Liver (tissue), 9 donors: Measurements from ENCODE around the gene PODN. TPM values are rescaled to one million over a fixed set of nuclear protein-coding genes. Genes with fewer than 3 reads are reported as not detected.

Source experiments
- DNase-seq: peaks from one replicate; pipeline ENCODE4 v3.0.0-alpha.2; 2017; ENCODE audit warnings: low spot score
- H3K27ac ChIP-seq, 2 donors: one replicate each; pipeline ENCODE4 v1.7.0; 2013; ENCODE audit warnings: inconsistent platforms in 2 of 2, low read length in 2 of 2, control low read depth in 1 of 2, low read depth in 1 of 2, mild to moderate bottlenecking in 1 of 2
- H3K27me3 ChIP-seq, 4 donors: one replicate each; pipeline versions ENCODE4 v1.6.1 to v1.7.0; 2013; ENCODE audit warnings: low read length in 3 of 4, inconsistent platforms in 1 of 4, mild to moderate bottlenecking in 1 of 4, moderate library complexity in 1 of 4; ENCODE audit not compliant: control insufficient read depth in 4 of 4, insufficient read depth in 4 of 4
- H3K36me3 ChIP-seq, 4 donors: one replicate each; pipeline versions ENCODE4 v1.6.1 to v1.7.0; 2013; ENCODE audit warnings: low read length in 3 of 4, mild to moderate bottlenecking in 3 of 4, low read depth in 1 of 4, moderate library complexity in 1 of 4; ENCODE audit not compliant: control insufficient read depth in 4 of 4, insufficient read depth in 3 of 4
- H3K4me1 ChIP-seq, 4 donors: one replicate each; pipeline versions ENCODE4 v1.6.1 to v1.7.0; 2013; ENCODE audit warnings: low read length in 3 of 4, mild to moderate bottlenecking in 3 of 4, moderate library complexity in 1 of 4; ENCODE audit not compliant: control insufficient read depth in 4 of 4, insufficient read depth in 4 of 4
- H3K4me3 ChIP-seq, 3 donors: one replicate each; pipeline versions ENCODE4 v1.6.1 to v1.7.0; 2013; ENCODE audit warnings: low read length in 3 of 3, control low read depth in 1 of 3, low read depth in 1 of 3, mild to moderate bottlenecking in 1 of 3
- H3K9ac ChIP-seq, 2 donors: one replicate each; pipeline ENCODE4 v1.7.0; 2013; ENCODE audit warnings: low read length in 2 of 2, mild to moderate bottlenecking in 2 of 2, moderate library complexity in 2 of 2, control low read depth in 1 of 2, low read depth in 1 of 2
- H3K9me3 ChIP-seq, 4 donors: one replicate each; pipeline versions ENCODE4 v1.6.1 to v1.7.0; 2013; ENCODE audit warnings: low read length in 3 of 4; ENCODE audit not compliant: control insufficient read depth in 4 of 4
- ATF3 ChIP-seq: IDR thresholded peaks from 2 replicates; pipeline ENCODE4 v1.6.1; 2016; ENCODE audit warnings: antibody characterized with exemption
- EGR1 ChIP-seq, 2 donors: IDR thresholded peaks; 2 replicates each; pipeline ENCODE4 v1.6.1; 2016 to 2018; ENCODE audit warnings: antibody characterized with exemption in 2 of 2, low read depth in 2 of 2
- FOXA1 ChIP-seq: IDR thresholded peaks from 2 replicates; pipeline ENCODE4 v1.6.1; 2016; ENCODE audit warnings: antibody characterized with exemption
- FOXA2 ChIP-seq: IDR thresholded peaks from 2 replicates; pipeline ENCODE4 v1.6.1; 2016; ENCODE audit warnings: antibody characterized with exemption
- GABPA ChIP-seq, 2 donors: IDR thresholded peaks in 1 of 2; conservative IDR thresholded peaks in 1 of 2; 2 replicates each; pipeline ENCODE4 v1.6.1; 2016; ENCODE audit warnings: antibody characterized with exemption in 2 of 2, mild to moderate bottlenecking in 1 of 2, moderate library complexity in 1 of 2
- HNF4A ChIP-seq, 2 donors: conservative IDR thresholded peaks; 2 replicates each; pipeline ENCODE4 v1.6.1; 2016; ENCODE audit warnings: antibody characterized with exemption in 2 of 2, mild to moderate bottlenecking in 2 of 2
- HNF4G ChIP-seq: IDR thresholded peaks from 2 replicates; pipeline ENCODE4 v1.6.1; 2016; ENCODE audit warnings: antibody characterized with exemption
- JUND ChIP-seq, 2 donors: IDR thresholded peaks; 2 replicates each; pipeline ENCODE4 v1.6.1; 2016; ENCODE audit warnings: antibody characterized with exemption in 2 of 2
- MAX ChIP-seq: IDR thresholded peaks from 2 replicates; pipeline ENCODE4 v1.6.1; 2016; ENCODE audit warnings: antibody characterized with exemption
- NR2F2 ChIP-seq: IDR thresholded peaks from 2 replicates; pipeline ENCODE4 v1.6.1; 2016; ENCODE audit warnings: antibody characterized with exemption
- RAD21 ChIP-seq, 2 donors: IDR thresholded peaks; 2 replicates each; pipeline ENCODE4 v1.6.1; 2016; ENCODE audit warnings: antibody characterized with exemption in 2 of 2, mild to moderate bottlenecking in 2 of 2
- RXRA ChIP-seq, 2 donors: IDR thresholded peaks; 2 replicates each; pipeline ENCODE4 v1.6.1; 2017 to 2018; ENCODE audit warnings: antibody characterized with exemption in 2 of 2, mild to moderate bottlenecking in 1 of 2
- SP1 ChIP-seq: IDR thresholded peaks from 2 replicates; pipeline ENCODE4 v1.6.1; 2018; ENCODE audit warnings: antibody characterized with exemption, mild to moderate bottlenecking
- TAF1 ChIP-seq: conservative IDR thresholded peaks from 2 replicates; pipeline ENCODE4 v1.6.1; 2016; ENCODE audit warnings: antibody characterized with exemption, mild to moderate bottlenecking
- YY1 ChIP-seq: IDR thresholded peaks from 2 replicates; pipeline ENCODE4 v1.6.1; 2016; ENCODE audit warnings: antibody characterized with exemption, mild to moderate bottlenecking
- WGBS: extraction: QIAGEN DNeasy Blood & Tissue Kit; methylation state at CpG from one replicate; pipeline ENCODE4 v1.1.7; 2013; 5-methylcytosine and 5-hydroxymethylcytosine counted together
- polyA plus RNA-seq, 2 donors: library from polyadenylated mRNA; stranded (reverse) in 1 of 2; unstranded in 1 of 2; fragments of 200-250 nt in 1 of 2; fragments of >200 nt in 1 of 2; fragmentation: Nextera tagmentation in 1 of 2; extraction: Ambion mirVana in 1 of 2; gene quantifications; one replicate each; pipeline versions ENCODE4 v1.2.1 to v1.2.3, GENCODE V29; 2013 to 2015
- total RNA-seq, 2 donors: library from RNA; depleted of rRNA; stranded (reverse); fragments of >200 nt; gene quantifications; one replicate each; pipeline ENCODE4 v1.2.3, GENCODE V29; 2014
- TF ChIP-seq, protein P1 (sequence below): fragments of 150-350 bp; IDR thresholded peaks from 2 replicates; pipeline ENCODE4 v1.5.1; 2017; ENCODE audit warnings: improper control_type of control experiment, low read depth, low read length; ENCODE audit not compliant: missing input control
- TF ChIP-seq, protein P2 (sequence below): IDR thresholded peaks from 2 replicates; pipeline ENCODE4 v1.6.1; 2016; ENCODE audit warnings: antibody characterized with exemption, mild to moderate bottlenecking
- TF ChIP-seq, protein P3 (sequence below): IDR thresholded peaks from 2 replicates; pipeline ENCODE4 v1.6.1; 2016; ENCODE audit warnings: antibody characterized with exemption
- donor health status: healthy.
- donor health status: healthy.
- donor health status: healthy.
- donor health status: healthy.
- donor health status: healthy.

PODN gene
- total and polyA plus RNA-seq, 4 donors = 1.9 to 10.8 (median 6.3) TPM

DNA sequence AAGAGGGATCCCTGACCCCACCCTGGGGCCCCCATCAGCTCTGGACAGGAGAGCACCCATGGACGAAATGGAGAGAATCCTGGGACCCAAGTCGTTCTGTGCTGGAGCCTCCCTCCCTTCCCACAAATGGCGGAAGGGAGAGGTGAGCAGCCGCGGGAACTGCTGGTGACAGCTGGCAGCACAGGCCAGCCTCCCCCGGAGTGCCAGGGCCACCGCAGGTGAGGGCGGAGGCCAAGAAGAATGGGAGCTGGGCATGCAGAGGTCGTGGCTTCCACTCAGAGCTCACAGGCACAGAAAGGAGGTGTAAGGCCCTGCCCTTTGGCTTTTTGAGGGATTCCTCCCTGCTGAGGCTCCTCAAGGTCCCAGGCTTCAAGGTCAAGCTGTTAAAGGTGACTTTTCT, 55.8 kb downstream of the PODN start:
- H3K27me3 ChIP-seq = no peaks in the 10 kb centered on the region
- no peak overlapping the region for H3K9ac ChIP-seq
- H3K4me1 ChIP-seq = peaks cover 0 to 8% (median under 1%) of the 10 kb centered on the region in 4 donors
- no peak overlapping the region for H3K27ac ChIP-seq
- TF ChIP-seq MAX (no peak), RXRA (IDR thresholded peaks at IDR 0.05) (no peak), HNF4A (conservative IDR thresholded peaks at IDR 0.05) (no peak), FOXA2 (no peak)
- WGBS = 90% methylated on average over 9 of the region's 9 CpGs
- H3K4me3 ChIP-seq = no peak overlapping the region
- DNase-seq = no peak
- H3K9me3 ChIP-seq = no peaks in the 10 kb centered on the region
- no peaks in the 10 kb centered on the region for H3K36me3 ChIP-seq

DNA sequence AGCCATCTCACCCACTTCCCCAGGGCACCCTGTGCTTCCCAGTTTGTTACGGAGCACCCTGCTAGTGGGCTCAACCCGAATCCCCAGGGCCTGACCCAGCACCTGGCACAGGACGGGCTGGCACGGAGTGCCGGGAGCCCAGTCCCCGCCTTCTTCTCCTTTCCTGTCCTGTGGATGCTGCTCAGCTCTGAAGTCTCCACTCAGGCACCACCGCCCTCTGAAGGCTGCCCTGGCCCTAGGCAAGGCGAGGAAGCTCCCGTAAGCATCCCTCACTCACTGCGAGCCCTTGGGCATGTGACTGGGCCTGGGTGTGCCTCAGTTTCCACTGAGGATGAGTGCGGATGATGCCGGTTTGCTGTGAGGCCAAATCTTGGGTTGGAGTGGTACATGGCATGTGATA, 58.6 kb downstream of the PODN start:
- TF ChIP-seq RAD21 (IDR thresholded peaks at IDR 0.05) (no peak), RXRA (IDR thresholded peaks at IDR 0.05) (no peak), FOXA1 (no peak), TAF1 (no peak), FOXA2 (no peak), GABPA (IDR thresholded peaks at IDR 0.05 in 1 of 2, conservative IDR thresholded peaks at IDR 0.05 in 1 of 2) (no peak), EGR1 (IDR thresholded peaks at IDR 0.05; ENCODE audit: low read depth in 2 of 2) (no peak), SP1 (no peak), YY1 (no peak), MAX (no peak), NR2F2 (no peak), ATF3 (no peak), HNF4G (no peak), JUND (IDR thresholded peaks at IDR 0.05) (no peak), HNF4A (conservative IDR thresholded peaks at IDR 0.05) (no peak)
- TF ChIP-seq, protein P1, sequence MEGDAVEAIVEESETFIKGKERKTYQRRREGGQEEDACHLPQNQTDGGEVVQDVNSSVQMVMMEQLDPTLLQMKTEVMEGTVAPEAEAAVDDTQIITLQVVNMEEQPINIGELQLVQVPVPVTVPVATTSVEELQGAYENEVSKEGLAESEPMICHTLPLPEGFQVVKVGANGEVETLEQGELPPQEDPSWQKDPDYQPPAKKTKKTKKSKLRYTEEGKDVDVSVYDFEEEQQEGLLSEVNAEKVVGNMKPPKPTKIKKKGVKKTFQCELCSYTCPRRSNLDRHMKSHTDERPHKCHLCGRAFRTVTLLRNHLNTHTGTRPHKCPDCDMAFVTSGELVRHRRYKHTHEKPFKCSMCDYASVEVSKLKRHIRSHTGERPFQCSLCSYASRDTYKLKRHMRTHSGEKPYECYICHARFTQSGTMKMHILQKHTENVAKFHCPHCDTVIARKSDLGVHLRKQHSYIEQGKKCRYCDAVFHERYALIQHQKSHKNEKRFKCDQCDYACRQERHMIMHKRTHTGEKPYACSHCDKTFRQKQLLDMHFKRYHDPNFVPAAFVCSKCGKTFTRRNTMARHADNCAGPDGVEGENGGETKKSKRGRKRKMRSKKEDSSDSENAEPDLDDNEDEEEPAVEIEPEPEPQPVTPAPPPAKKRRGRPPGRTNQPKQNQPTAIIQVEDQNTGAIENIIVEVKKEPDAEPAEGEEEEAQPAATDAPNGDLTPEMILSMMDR = no peak
- TF ChIP-seq, protein P2, sequence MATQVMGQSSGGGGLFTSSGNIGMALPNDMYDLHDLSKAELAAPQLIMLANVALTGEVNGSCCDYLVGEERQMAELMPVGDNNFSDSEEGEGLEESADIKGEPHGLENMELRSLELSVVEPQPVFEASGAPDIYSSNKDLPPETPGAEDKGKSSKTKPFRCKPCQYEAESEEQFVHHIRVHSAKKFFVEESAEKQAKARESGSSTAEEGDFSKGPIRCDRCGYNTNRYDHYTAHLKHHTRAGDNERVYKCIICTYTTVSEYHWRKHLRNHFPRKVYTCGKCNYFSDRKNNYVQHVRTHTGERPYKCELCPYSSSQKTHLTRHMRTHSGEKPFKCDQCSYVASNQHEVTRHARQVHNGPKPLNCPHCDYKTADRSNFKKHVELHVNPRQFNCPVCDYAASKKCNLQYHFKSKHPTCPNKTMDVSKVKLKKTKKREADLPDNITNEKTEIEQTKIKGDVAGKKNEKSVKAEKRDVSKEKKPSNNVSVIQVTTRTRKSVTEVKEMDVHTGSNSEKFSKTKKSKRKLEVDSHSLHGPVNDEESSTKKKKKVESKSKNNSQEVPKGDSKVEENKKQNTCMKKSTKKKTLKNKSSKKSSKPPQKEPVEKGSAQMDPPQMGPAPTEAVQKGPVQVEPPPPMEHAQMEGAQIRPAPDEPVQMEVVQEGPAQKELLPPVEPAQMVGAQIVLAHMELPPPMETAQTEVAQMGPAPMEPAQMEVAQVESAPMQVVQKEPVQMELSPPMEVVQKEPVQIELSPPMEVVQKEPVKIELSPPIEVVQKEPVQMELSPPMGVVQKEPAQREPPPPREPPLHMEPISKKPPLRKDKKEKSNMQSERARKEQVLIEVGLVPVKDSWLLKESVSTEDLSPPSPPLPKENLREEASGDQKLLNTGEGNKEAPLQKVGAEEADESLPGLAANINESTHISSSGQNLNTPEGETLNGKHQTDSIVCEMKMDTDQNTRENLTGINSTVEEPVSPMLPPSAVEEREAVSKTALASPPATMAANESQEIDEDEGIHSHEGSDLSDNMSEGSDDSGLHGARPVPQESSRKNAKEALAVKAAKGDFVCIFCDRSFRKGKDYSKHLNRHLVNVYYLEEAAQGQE = no peak
- TF ChIP-seq, protein P3, sequence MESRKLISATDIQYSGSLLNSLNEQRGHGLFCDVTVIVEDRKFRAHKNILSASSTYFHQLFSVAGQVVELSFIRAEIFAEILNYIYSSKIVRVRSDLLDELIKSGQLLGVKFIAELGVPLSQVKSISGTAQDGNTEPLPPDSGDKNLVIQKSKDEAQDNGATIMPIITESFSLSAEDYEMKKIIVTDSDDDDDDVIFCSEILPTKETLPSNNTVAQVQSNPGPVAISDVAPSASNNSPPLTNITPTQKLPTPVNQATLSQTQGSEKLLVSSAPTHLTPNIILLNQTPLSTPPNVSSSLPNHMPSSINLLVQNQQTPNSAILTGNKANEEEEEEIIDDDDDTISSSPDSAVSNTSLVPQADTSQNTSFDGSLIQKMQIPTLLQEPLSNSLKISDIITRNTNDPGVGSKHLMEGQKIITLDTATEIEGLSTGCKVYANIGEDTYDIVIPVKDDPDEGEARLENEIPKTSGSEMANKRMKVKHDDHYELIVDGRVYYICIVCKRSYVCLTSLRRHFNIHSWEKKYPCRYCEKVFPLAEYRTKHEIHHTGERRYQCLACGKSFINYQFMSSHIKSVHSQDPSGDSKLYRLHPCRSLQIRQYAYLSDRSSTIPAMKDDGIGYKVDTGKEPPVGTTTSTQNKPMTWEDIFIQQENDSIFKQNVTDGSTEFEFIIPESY = no peak
- H3K4me1 ChIP-seq = peaks cover 0 to 1% (median 0%) of the 10 kb centered on the region in 4 donors
- no peak overlapping the region for H3K27ac ChIP-seq
- DNase-seq = no peak
- no peaks in the 10 kb centered on the region for H3K36me3 ChIP-seq
- H3K9me3 ChIP-seq = no peaks in the 10 kb centered on the region
- H3K9ac ChIP-seq = no peak overlapping the region
- no peaks in the 10 kb centered on the region for H3K27me3 ChIP-seq
- WGBS = 83% methylated on average over 12 of the region's 12 CpGs
- no peak overlapping the region for H3K4me3 ChIP-seq
